ENCODE data around the gene SUSD3.
"Not testable (repeated sequence)": the region's sequence is repeated elsewhere in the genome, so short reads cannot be mapped to it uniquely, and the experiment has no call there.

Gene SUSD3

DNA sequence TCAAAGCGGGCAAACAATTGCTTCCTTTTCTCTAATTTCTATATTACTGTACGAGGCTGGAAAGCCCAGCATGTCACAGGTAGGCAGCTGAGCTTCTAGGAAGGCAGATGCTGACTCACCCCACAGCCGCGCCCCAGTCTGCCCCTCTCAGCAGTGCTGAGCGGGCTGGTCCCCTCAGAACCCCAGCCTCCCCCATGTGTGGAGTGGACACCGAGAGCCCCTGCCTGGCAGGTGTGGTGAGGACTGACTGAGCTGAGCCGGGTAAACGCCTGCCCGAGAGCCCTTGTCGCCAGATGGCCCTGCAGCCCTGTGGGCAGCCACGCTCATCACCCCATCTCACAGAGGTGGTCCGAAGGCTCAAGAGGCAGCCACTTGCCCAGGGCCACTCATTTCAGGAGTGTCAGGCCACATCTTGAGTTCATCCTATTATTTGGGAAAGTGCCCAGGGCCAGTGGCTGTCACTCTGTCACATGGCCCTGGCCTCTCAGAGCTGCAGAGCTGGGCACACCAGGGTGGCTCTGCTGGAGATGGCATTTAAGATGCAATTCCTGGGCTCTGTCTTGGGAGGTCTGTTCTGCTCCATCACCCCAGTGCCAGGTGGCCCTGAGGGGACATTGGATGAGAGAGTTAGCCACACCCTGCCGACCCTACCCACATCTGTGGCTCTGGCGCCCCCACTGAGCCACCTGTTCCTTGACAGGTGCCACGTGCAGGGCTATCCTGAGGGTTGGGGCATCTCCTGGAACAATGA is 50.0 kb downstream of the SUSD3 start:
- DNase-seq (ENCODE audit: low read depth in 4 of 4, low spot score in 1 of 4): peak in 1 of 4 experiments; percentile 48

GRCh38 chr9:93110311-93110855 is 51.9 kb downstream of the SUSD3 start:
- no peak for DNase-seq (ENCODE audit: low read depth in 4 of 4, low spot score in 1 of 4)

DNA sequence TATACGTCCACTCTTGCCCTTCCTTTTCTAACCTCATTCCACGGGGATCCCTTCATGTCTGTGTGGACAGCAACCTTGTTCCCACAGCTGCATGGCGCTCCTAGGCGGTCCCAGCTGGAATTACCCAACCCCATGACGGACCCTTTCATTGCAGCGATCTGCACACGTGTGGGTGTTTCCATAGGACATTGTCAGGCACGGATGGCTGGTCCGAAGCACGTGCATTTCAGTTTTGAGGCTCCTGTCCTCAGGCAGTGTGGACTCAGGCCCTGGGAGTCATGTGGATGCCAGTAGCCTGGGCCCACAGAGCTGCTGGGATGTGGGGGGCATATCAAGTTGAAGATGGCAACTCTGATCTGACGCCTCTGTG is 52.5 kb downstream of the SUSD3 start:
- DNase-seq (ENCODE audit: low read depth in 4 of 4, low spot score in 1 of 4): no peak

- no peak for DNase-seq (ENCODE audit: low read depth in 4 of 4, low spot score in 1 of 4)
Measured at GRCh38 chr9:93111371-93112115, 53.0 kb downstream of the SUSD3 start.

DNA sequence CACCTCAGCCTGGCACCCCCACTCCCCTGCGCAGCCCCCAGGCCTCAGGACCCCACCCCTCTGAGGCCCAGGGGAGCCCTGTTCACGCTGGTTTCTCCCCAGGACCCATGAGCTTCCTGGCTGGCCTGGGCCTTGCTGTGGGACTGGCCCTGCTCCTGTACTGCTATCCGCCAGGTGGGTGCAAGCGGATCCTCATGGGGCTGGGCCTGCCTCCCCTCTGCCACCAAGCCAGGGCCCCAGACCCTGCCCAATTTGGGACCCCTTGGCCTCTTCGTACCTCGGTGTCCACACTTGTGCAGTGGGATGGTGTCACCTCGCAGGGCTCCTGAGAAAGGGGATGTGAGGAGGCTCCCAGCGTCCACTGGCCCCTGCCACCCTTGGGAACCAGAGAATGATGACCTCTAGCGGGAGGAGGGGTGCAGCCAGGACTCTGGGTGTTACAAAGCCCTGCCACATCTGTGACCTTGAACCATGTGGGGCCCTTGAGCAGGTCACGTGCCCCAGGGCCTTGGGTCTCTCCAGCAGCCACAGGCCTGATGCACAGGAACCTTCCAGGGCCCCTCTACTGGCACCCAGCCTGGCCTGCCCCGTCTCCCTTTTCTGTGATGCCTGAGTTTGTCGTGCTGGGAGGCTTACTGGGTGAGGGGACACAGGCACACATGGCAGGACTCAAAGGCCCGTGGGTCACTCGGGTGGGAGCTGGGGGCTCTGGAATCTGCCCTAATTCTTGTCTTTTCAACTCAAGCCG is 53.8 kb downstream of the SUSD3 start:
- DNase-seq (ENCODE audit: low read depth in 4 of 4, low spot score in 1 of 4): no peak

GRCh38 chr9:93112864-93113389 is 54.4 kb downstream of the SUSD3 start:
- DNase-seq (ENCODE audit: low read depth in 4 of 4, low spot score in 1 of 4): no peak

DNA sequence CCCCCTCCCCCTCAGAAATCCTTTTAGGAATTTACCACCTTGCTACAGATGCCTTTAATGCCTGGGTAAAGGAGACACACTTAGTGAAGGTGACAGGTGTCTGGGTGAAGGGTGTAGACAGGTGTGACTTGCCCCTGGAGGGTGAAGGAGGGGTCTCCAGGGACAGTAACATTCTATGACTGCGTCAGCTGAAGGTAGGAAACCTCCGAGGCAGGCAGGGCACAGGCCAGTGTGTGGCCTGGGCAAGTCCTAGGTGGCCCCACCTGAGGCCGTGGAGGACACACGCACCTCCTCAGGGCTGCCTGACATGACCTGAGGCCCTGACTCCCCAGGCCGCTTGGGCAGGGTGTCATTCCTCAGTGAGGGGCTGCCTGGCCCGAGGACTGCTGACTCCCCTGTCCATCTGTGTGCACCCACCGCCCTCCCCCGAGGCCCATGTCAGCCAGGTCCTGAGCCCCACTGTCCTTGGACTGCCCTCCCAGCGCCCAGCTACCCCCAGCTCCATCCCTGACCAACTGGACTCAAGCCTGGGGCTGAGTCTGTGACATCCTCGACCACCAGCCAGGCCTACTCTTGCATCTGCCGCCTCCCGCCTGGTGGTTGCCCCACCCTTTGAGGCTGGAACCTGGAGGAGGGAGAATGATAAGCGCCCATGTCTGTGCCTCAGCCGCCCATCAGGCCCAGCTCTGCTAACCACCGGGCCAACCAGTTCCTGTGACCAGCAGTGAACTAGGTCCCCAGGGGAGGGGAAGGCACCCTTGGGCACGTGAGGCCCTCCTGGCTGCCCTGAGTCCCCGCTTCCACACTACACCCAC is 55.9 kb downstream of the SUSD3 start:
- DNase-seq (ENCODE audit: low read depth in 4 of 4, low spot score in 1 of 4): no peak

DNA sequence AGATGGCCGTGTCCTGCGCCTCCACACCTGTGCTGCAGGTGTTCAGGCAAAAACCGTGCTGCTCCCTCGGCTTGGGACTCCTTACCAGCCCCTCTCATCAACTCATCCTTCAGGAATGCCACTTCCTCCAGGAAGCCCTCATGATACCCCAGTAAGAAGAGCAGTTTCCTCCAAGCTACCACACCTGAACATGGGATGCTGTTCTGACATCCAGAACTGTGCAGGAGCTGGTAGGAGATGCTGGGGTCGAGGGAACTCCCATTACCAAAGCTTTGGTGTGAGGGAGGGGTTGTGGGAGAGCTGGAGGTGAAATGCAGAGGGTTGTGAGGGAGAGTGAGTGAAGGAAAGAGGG is 56.5 kb downstream of the SUSD3 start:
- DNase-seq (ENCODE audit: low read depth in 4 of 4, low spot score in 1 of 4): no peak

DNA sequence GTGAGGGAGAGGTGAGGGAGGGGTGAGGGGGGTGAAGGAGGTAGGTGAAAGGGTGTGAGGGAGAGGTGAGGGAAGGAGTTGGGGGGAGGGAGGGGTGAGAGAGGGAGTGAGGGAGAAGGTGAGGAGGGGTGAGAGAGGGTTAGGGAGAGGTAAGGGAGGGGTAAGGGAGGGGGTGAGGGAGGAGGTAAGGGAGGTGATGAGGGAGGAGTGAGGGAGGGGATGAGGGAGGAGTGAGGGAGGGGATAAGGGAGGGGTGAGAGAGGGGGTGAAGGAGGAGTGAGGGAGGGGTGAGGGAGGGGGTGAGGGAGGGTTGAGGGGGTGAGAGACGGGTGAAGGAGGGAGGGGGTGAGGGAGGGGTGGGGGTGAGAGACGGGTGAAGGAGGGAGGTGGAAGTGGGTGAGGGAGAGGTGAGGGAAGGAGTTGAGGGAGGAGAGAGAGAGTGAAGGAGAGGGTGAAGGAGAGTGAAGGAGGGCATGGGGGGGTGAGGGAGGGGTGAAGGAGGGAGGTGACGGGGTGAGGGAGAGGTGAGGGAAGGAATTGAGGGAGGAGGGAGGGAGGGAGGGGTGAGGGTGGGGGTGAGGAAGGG is 57.1 kb downstream of the SUSD3 start:
- no peak for DNase-seq (ENCODE audit: low read depth in 4 of 4, low spot score in 1 of 4)

GRCh38 chr9:93116072-93116961 is 57.8 kb downstream of the SUSD3 start:
- DNase-seq (ENCODE audit: low read depth in 4 of 4, low spot score in 1 of 4): no peak

- DNase-seq (ENCODE audit: low read depth in 4 of 4, low spot score in 1 of 4): not testable (repeated sequence)
Measured at GRCh38 chr9:93117521-93117920, 59.0 kb downstream of the SUSD3 start.

GRCh38 chr9:93117924-93118862 is 59.7 kb downstream of the SUSD3 start:
- DNase-seq (ENCODE audit: low read depth in 4 of 4, low spot score in 1 of 4): no peak

DNA sequence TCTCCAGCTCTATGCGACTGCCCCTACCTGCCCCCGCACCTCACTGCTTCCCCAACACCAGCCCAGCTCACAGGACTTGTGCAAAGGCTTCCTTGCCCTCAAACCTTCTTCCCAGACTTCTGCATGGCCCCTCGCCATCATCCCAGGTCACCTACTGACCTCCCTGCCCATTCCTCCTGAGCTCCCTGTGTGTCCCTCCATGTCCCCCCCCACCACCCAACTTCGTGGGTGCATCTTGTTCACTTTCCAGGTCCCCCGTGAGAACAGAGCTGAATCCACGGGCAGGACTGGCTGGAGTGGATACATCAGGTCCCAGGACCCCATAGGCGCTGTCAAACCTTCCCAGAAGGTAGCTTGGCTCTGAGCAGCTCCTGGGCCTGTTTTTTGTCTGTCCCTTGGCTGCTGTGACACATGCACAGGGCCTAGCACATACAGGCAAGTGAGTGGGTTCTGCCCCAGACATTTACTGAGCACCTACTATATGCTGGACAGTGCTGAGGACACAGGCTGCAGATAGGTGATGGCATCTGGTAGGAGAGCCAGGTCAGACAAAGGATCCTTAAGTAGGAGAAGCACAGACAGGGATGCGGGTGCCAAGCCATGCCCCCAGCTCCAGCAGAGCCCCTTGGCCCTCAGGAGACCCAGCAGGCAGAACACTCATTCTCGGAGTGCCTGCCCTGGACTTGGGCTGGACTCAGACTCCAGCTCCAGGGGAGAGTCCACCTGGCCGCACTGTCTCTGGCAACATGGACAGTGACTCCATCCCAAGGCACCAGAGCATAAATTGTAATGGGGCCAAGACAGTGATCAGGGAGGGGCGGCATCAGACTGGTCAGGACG is 60.6 kb downstream of the SUSD3 start:
- DNase-seq (ENCODE audit: low read depth in 4 of 4, low spot score in 1 of 4): no peak

DNA sequence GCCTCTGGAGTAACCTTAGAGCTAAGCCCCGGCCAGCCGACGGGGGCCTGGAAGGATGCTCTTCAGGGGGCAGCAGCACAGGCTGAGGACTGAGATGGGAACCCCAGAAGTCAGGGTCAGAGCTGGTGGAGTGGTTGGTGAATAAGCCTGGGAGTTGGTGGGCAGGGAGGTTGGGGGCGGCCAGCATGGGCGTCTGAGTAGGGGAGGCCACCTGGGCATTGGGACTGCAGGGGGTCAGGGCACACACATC is 61.1 kb downstream of the SUSD3 start:
- no peak for DNase-seq (ENCODE audit: low read depth in 4 of 4, low spot score in 1 of 4)

DNA sequence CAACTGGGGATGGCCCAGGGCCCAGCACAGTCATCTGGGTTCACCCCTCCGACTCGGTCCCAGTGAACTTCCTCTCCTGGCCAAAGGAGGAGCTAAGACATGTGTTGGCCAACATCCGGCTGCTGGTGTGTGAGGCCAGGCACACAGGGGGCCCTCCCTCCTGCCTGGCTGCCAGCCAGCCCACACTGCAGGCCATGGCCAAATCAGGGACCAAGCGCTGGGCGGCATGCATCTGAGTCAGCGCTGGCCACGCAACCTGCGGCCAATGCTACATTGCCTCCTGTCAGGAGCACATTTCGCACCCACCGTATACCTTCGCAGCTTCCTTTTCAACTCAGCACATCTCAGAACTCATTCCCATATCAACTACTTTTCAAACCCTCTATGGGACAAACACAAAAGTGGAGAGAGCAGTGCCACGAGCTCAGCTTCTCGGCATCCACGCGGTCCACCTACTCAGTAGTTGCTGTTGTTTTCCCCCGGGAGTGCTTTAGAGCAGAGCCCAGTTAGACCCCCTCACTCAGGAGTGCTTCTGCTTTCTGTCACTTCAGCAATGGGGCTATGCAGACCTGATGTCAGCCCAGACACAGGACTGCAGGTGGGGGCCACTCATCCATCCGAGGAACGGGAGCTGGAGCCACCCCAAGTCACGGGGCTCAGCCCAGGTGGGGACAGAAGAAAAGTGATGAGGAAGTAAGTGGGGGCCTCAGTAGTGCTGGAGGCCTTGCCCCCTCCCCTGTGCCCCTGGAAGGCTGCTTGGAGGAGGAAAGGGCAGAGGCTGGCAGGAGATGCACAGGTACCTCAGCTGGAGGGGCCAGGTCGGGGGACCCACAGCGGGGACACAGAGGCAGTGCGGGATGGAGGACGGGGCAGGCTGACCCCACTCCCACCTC is 61.7 kb downstream of the SUSD3 start:
- DNase-seq (ENCODE audit: low read depth in 4 of 4, low spot score in 1 of 4): peak in 1 of 4 experiments; percentile 31

GRCh38 chr9:93120846-93121315 is 62.4 kb downstream of the SUSD3 start:
- DNase-seq (ENCODE audit: low read depth in 4 of 4, low spot score in 1 of 4): no peak
